Activated T-cell treated with anti-CD3 and anti-CD28 coated beads for 48 hours (primary cell): Measurements from ENCODE around the gene PHF19.
A peak's percentile ranks its signal among the peaks of the same experiment; 100 is the strongest.

Source experiments
- DNase-seq: peaks from one replicate; pipeline ENCODE4 v3.0.0-alpha.2; 2020; ENCODE audit warnings: low read depth

PHF19 gene

GRCh38 chr9:120876842-120877240 is at the start of gene PHF19:
Gene PHF19, minus strand, starts transcription at chr9:120877188. Its CDS starts 2,447 bp downstream, at chr9:120874741.
- DNase-seq, result peak; percentile 53

- no peak for DNase-seq
Observed at GRCh38 chr9:120926397-120926928, 49.5 kb upstream of the PHF19 start, which contains the start of gene TRAF1. Gene TRAF1, minus strand, starts transcription at chr9:120926796. Its CDS starts 721 bp downstream, at chr9:120926075.

GRCh38 chr9:120925535-120926396 is 48.8 kb upstream of the PHF19 start:
- peak; percentile 77 for DNase-seq

- no peak for DNase-seq
Observed at GRCh38 chr9:120924698-120925534, 47.9 kb upstream of the PHF19 start.

- DNase-seq, result no peak
Observed at GRCh38 chr9:120923620-120924328, 46.8 kb upstream of the PHF19 start.

GRCh38 chr9:120922404-120923195 is 45.6 kb upstream of the PHF19 start:
- DNase-seq, result no peak

GRCh38 chr9:120921661-120922181 is 44.7 kb upstream of the PHF19 start:
- no peak for DNase-seq

GRCh38 chr9:120920806-120921178 is 43.8 kb upstream of the PHF19 start:
- no peak for DNase-seq

GRCh38 chr9:120919843-120920805 is 43.1 kb upstream of the PHF19 start:
- no peak for DNase-seq

- DNase-seq, result no peak
Observed at GRCh38 chr9:120918931-120919842, 42.2 kb upstream of the PHF19 start.

GRCh38 chr9:120917929-120918762 is 41.2 kb upstream of the PHF19 start:
- DNase-seq, result no peak

- no peak for DNase-seq
Observed at GRCh38 chr9:120916991-120917880, 40.2 kb upstream of the PHF19 start.

- DNase-seq, result no peak
Observed at GRCh38 chr9:120916588-120916987, 39.6 kb upstream of the PHF19 start.

- DNase-seq, result no peak
Observed at GRCh38 chr9:120915854-120916470, 39.0 kb upstream of the PHF19 start.

GRCh38 chr9:120914953-120915352 is 38.0 kb upstream of the PHF19 start:
- DNase-seq, result no peak

- no peak for DNase-seq
Observed at GRCh38 chr9:120914396-120914795, 37.4 kb upstream of the PHF19 start.
